ENCODE measurements around the gene DCHS2.

DNA sequence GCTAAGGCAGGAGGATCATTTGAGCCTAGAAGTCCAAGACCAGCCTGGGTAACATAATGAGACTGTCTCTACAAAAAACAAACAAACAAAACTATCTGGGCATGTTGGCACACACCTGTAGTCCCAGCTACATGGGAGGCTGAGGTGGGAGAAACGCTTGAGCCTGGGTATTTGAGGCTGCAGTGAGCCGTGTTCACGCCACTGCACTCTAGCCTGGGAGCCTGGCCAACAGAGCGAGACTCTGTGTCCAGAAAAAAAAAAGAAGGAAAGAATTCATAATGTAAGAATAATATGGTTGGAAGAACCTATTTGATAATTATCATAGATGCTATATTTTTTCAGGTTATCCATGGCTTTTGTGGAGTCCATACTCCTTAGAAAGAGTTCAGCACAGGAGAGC lies 26.0 kb upstream of the DCHS2 start:
- TF ChIP-seq, protein P1, sequence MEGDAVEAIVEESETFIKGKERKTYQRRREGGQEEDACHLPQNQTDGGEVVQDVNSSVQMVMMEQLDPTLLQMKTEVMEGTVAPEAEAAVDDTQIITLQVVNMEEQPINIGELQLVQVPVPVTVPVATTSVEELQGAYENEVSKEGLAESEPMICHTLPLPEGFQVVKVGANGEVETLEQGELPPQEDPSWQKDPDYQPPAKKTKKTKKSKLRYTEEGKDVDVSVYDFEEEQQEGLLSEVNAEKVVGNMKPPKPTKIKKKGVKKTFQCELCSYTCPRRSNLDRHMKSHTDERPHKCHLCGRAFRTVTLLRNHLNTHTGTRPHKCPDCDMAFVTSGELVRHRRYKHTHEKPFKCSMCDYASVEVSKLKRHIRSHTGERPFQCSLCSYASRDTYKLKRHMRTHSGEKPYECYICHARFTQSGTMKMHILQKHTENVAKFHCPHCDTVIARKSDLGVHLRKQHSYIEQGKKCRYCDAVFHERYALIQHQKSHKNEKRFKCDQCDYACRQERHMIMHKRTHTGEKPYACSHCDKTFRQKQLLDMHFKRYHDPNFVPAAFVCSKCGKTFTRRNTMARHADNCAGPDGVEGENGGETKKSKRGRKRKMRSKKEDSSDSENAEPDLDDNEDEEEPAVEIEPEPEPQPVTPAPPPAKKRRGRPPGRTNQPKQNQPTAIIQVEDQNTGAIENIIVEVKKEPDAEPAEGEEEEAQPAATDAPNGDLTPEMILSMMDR (IDR thresholded peaks at IDR 0.05), result no peak
- TF ChIP-seq POLR2A (IDR thresholded peaks at IDR 0.05) (no peak), EP300 (IDR thresholded peaks at IDR 0.05) (no peak), POLR2AphosphoS5 (IDR thresholded peaks at IDR 0.05) (no peak)
